ENCODE results near the gene PPP2R5C.

The PPP2R5C gene

GRCh38 chr14:101726954-101727302 lies 34.6 kb upstream of the PPP2R5C start:
- Histone ChIP-seq H3K27me3 (ENCODE audit: control insufficient read depth, low read length) (no peaks in the 10 kb centered on the region; the same call in 1 of the 2 replicates), H3K36me3 (ENCODE audit: control insufficient read depth, low read length) (no peaks in the 10 kb centered on the region), H3K4me1 (ENCODE audit: control insufficient read depth, low read length) (peaks cover 18% of the 10 kb centered on the region), H3K4me3 (ENCODE audit: low read length) (no peak overlapping the region), H4K20me1 (ENCODE audit: control insufficient read depth, insufficient read depth, low read depth, low read length) (no peaks in the 10 kb centered on the region), H3K27ac (ENCODE audit: low read depth, low read length) (no peak overlapping the region), H3K4me2 (ENCODE audit: low read length) (no peak overlapping the region), H3K9me3 (ENCODE audit: control insufficient read depth, insufficient read depth, low read length) (no peaks in the 10 kb centered on the region), H3K79me2 (ENCODE audit: control insufficient read depth, low read length) (no peaks in the 10 kb centered on the region), H3K9me2 (replicated peaks; ENCODE audit: control insufficient read depth, low read length) (no peaks in the 10 kb centered on the region), H3F3A (ENCODE audit: control insufficient read depth, insufficient read depth) (peaks cover 12% of the 10 kb centered on the region)
- TF ChIP-seq EZH2phosphoT487 (IDR thresholded peaks at IDR 0.05; ENCODE audit: borderline replicate concordance, low read length) = no peak
- TF ChIP-seq CTCF (IDR thresholded peaks at IDR 0.05; ENCODE audit: low read depth, low read length, poor library complexity, severe bottlenecking) = no peak

GRCh38 chr14:101727611-101728366 lies 33.7 kb upstream of the PPP2R5C start:
- Histone ChIP-seq H3K27me3 (ENCODE audit: control insufficient read depth, low read length) (no peaks in the 10 kb centered on the region; the same call in 1 of the 2 replicates), H3K4me2 (ENCODE audit: low read length) (no peak overlapping the region), H3K4me3 (ENCODE audit: low read length) (no peak overlapping the region), H4K20me1 (ENCODE audit: control insufficient read depth, insufficient read depth, low read depth, low read length) (no peaks in the 10 kb centered on the region), H3F3A (ENCODE audit: control insufficient read depth, insufficient read depth) (peaks cover 12% of the 10 kb centered on the region), H3K79me2 (ENCODE audit: control insufficient read depth, low read length) (no peaks in the 10 kb centered on the region), H3K9me2 (replicated peaks; ENCODE audit: control insufficient read depth, low read length) (no peaks in the 10 kb centered on the region), H3K36me3 (ENCODE audit: control insufficient read depth, low read length) (no peaks in the 10 kb centered on the region), H3K9me3 (ENCODE audit: control insufficient read depth, insufficient read depth, low read length) (no peaks in the 10 kb centered on the region), H3K4me1 (ENCODE audit: control insufficient read depth, low read length) (peaks cover 17% of the 10 kb centered on the region), H3K27ac (ENCODE audit: low read depth, low read length) (no peak overlapping the region)
- TF ChIP-seq EZH2phosphoT487 (IDR thresholded peaks at IDR 0.05; ENCODE audit: borderline replicate concordance, low read length) = no peak
- no peak for TF ChIP-seq CTCF (IDR thresholded peaks at IDR 0.05; ENCODE audit: low read depth, low read length, poor library complexity, severe bottlenecking)

- Histone ChIP-seq H3K4me3 (ENCODE audit: low read length) (no peak overlapping the region), H3K4me1 (ENCODE audit: control insufficient read depth, low read length) (peaks cover 17% of the 10 kb centered on the region), H3F3A (ENCODE audit: control insufficient read depth, insufficient read depth) (peaks cover 12% of the 10 kb centered on the region), H3K27me3 (ENCODE audit: control insufficient read depth, low read length) (no peaks in the 10 kb centered on the region; the same call in 1 of the 2 replicates), H3K79me2 (ENCODE audit: control insufficient read depth, low read length) (no peaks in the 10 kb centered on the region), H4K20me1 (ENCODE audit: control insufficient read depth, insufficient read depth, low read depth, low read length) (no peaks in the 10 kb centered on the region), H3K36me3 (ENCODE audit: control insufficient read depth, low read length) (no peaks in the 10 kb centered on the region), H3K9me2 (replicated peaks; ENCODE audit: control insufficient read depth, low read length) (no peaks in the 10 kb centered on the region), H3K4me2 (ENCODE audit: low read length) (no peak overlapping the region), H3K9me3 (ENCODE audit: control insufficient read depth, insufficient read depth, low read length) (no peaks in the 10 kb centered on the region), H3K27ac (ENCODE audit: low read depth, low read length) (no peak overlapping the region)
- TF ChIP-seq EZH2phosphoT487 (IDR thresholded peaks at IDR 0.05; ENCODE audit: borderline replicate concordance, low read length) = no peak
- no peak for TF ChIP-seq CTCF (IDR thresholded peaks at IDR 0.05; ENCODE audit: low read depth, low read length, poor library complexity, severe bottlenecking)
Observed at GRCh38 chr14:101728367-101728742, 33.2 kb upstream of the PPP2R5C start.

Measured in DOHH2 (cell line).